ENCODE data around the gene NEIL1.

GRCh38 chr15:75356517-75356916 lies 9.7 kb downstream of the NEIL1 start:
- TF ChIP-seq SP1 (CRISPR knock-in tag; conservative IDR thresholded peaks at IDR 0.05) (no peak), CTCF (IDR thresholded peaks at IDR 0.05) (no peak)
